HL-60 (cell line): ENCODE measurements around the gene TMEM94.

ENCODE experiments used
- DNase-seq, 2 experiments: peaks; one replicate each; pipeline ENCODE4 v3.0.0-alpha.2; 2010 to 2020; ENCODE audit warnings: low read depth in 1 of 2, low spot score in 1 of 2
- H3K27ac ChIP-seq: fragments of 250-450 bp; sonication (Bioruptor Pico); replicated peaks from 2 replicates; pipeline ENCODE4 v1.5.1; 2020; ENCODE audit warnings: mild to moderate bottlenecking, moderate library complexity
- H3K27me3 ChIP-seq: fragments of 250-450 bp; sonication (Bioruptor Pico); 2 replicates; pipeline ENCODE4 v1.5.1; 2021; ENCODE audit warnings: mild to moderate bottlenecking, moderate library complexity; ENCODE audit not compliant: insufficient read depth, poor library complexity, severe bottlenecking
- H3K4me3 ChIP-seq: replicated peaks from 2 replicates; pipeline ENCODE4 v1.5.1; 2011; ENCODE audit warnings: mild to moderate bottlenecking, control low read depth, low read length; ENCODE audit not compliant: insufficient read depth
- CTCF ChIP-seq: IDR thresholded peaks from one replicate; pipeline ENCODE4 v1.5.1; 2011; ENCODE audit warnings: low read length, control low read depth, inconsistent platforms; ENCODE audit not compliant: insufficient read depth
- GABPA ChIP-seq: IDR thresholded peaks from 2 replicates; pipeline ENCODE4 v1.6.1; 2012; ENCODE audit warnings: low read depth
- POLR2AphosphoS5 ChIP-seq: IDR thresholded peaks from 2 replicates; pipeline ENCODE4 v1.6.1; 2012; ENCODE audit warnings: low read depth
- SPI1 ChIP-seq: IDR thresholded peaks from 2 replicates; pipeline ENCODE4 v1.6.1; 2012; ENCODE audit warnings: low read depth, mild to moderate bottlenecking, borderline replicate concordance
- TF ChIP-seq, protein P1 (sequence below): IDR thresholded peaks from 2 replicates; pipeline ENCODE4 v1.6.1; 2012; ENCODE audit warnings: low read depth; ENCODE audit not compliant: insufficient replicate concordance

The TMEM94 gene

DNA sequence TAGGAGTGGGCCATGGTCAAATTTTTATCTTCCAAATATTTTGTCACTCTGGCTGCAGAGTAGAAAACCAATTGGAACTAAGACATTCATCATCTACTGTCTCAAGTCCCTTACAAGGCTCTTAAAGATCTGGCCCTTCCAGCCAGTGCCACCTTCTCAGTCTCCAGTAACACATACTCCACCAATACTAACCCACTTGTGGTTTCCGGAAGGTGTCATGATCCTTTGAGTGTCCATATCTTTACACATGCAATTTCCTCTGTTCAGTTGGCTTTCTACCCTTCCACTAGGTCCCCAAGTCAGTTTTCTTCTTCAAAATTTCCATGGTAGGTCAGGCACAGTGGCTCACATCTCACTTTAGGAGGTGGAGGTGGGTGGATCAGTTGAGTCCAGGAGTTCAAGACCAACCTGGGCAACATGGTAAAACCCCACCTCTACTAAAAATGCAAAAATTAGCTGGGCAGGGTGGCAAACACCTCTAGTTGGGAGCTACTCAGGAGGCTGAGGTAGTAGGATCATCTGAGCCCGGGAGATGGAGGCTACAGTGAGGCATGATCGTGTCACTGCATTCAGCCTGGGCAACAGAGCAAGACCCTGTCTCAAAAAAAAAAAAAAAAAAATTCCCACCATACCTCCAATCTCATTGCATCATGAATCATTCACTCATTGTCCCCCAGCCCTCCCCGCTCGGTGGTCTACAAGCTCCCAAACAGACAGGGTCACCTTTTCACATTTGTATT, 44.9 kb upstream of the TMEM94 start:
- Histone ChIP-seq H3K27ac (peak overlapping the region; percentile 46; the same call in 1 of the 2 replicates), H3K27me3 (no peaks in the 10 kb centered on the region), H3K4me3 (no peak overlapping the region)
- peak in 1 of 2 experiments; percentile 62 for DNase-seq
- TF ChIP-seq CTCF (no peak), POLR2AphosphoS5 (no peak), GABPA (no peak), SPI1 (no peak)
- TF ChIP-seq, protein P1, sequence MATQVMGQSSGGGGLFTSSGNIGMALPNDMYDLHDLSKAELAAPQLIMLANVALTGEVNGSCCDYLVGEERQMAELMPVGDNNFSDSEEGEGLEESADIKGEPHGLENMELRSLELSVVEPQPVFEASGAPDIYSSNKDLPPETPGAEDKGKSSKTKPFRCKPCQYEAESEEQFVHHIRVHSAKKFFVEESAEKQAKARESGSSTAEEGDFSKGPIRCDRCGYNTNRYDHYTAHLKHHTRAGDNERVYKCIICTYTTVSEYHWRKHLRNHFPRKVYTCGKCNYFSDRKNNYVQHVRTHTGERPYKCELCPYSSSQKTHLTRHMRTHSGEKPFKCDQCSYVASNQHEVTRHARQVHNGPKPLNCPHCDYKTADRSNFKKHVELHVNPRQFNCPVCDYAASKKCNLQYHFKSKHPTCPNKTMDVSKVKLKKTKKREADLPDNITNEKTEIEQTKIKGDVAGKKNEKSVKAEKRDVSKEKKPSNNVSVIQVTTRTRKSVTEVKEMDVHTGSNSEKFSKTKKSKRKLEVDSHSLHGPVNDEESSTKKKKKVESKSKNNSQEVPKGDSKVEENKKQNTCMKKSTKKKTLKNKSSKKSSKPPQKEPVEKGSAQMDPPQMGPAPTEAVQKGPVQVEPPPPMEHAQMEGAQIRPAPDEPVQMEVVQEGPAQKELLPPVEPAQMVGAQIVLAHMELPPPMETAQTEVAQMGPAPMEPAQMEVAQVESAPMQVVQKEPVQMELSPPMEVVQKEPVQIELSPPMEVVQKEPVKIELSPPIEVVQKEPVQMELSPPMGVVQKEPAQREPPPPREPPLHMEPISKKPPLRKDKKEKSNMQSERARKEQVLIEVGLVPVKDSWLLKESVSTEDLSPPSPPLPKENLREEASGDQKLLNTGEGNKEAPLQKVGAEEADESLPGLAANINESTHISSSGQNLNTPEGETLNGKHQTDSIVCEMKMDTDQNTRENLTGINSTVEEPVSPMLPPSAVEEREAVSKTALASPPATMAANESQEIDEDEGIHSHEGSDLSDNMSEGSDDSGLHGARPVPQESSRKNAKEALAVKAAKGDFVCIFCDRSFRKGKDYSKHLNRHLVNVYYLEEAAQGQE, result no peak

DNA sequence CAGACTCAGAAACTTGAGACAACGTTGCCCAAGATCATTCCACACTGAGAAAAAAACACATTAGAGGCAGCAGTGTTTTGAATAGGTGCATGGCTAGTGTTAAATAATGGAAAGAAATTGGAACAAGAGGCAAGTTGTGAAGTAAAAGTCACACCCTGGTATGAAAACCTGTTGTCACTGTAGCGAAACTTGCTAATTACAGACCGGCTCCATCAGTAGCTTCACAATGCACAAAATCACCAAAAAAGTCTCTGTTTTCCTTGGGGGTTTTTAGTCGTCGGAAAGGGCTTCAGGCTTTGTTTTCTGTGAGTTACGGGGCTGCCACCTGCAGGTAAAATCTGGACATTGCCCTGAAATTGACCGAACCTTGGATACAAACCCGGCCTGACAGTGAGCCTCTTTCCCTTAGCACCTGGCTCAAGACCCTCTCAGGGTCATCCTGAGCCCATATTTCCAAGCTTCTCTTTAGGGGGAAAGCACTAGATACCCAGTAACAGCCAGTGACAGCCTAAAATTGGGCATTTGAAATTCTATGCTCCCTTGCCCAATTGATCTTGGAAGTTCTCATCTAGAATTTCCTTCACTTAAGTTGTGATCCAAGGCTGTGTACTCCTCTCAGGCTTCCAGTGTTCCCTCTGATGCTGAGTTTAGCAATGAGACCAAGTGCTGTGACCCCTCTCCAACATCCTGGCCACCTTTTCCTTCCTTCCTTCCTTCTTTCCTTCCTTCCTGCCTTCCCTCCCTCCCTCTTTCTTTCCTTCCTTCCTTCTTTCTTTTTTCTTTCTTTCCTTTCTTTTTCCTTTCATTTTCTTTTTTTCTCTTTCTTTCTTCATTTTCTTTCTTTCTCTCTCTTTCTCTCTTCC, 43.7 kb upstream of the TMEM94 start:
- Histone ChIP-seq H3K27ac (no peak overlapping the region), H3K4me3 (no peak overlapping the region), H3K27me3 (no peaks in the 10 kb centered on the region)
- DNase-seq, result peak in 1 of 2 experiments; percentile 72
- TF ChIP-seq SPI1 (no peak), CTCF (peak; percentile 50)

- Histone ChIP-seq H3K27ac (no peak overlapping the region), H3K4me3 (no peak overlapping the region), H3K27me3 (no peaks in the 10 kb centered on the region)
- TF ChIP-seq SPI1 (no peak), POLR2AphosphoS5 (no peak), GABPA (no peak), CTCF (no peak)
- TF ChIP-seq, protein P1, result no peak
- no peak for DNase-seq
Measured at GRCh38 chr17:75414488-75414887, 41.9 kb upstream of the TMEM94 start.
